ENCODE data around the gene SYPL1. TPM values are rescaled to one million over a fixed set of nuclear protein-coding genes. Genes with fewer than 3 reads are reported as not detected.

Gene SYPL1
- total RNA-seq, 1 experiment from 2014 or later = 39.2 TPM

GRCh38 chr7:106153891-106154449 lies 41.9 kb upstream of the SYPL1 start:
- Histone ChIP-seq H3K23me2 (ENCODE audit: insufficient read length, low read depth, low read length, poor library complexity, severe bottlenecking) (no peaks in the 10 kb centered on the region), H3K23ac (ENCODE audit: insufficient read length, low read depth, low read length) (no peak overlapping the region), H3T11ph (ENCODE audit: low read length) (no peak overlapping the region), H3K27ac (ENCODE audit: insufficient read length, low read depth, low read length) (no peak overlapping the region), H3K9me3 (ENCODE audit: control insufficient read depth, low read depth, low read length) (no peaks in the 10 kb centered on the region), H2BK120ac (ENCODE audit: low read depth, low read length, poor library complexity, severe bottlenecking) (no peak overlapping the region), H3K4me2 (ENCODE audit: insufficient read depth, insufficient read length, low read length) (no peak overlapping the region), H2AK5ac (ENCODE audit: insufficient read length, low read length) (no peak overlapping the region), H3K27me3 (ENCODE audit: insufficient read depth, low read length) (no peaks in the 10 kb centered on the region), H2BK15ac (ENCODE audit: low read depth, low read length) (no peak overlapping the region), H3K79me1 (ENCODE audit: insufficient read depth, low read depth, low read length, poor library complexity, severe bottlenecking) (no peaks in the 10 kb centered on the region), H4K8ac (replicated peaks; ENCODE audit: insufficient read length, low read depth, low read length) (no peak overlapping the region), H3K14ac (ENCODE audit: insufficient read depth, low read length) (no peak overlapping the region), H2BK12ac (ENCODE audit: insufficient read length, low read depth, low read length) (no peak overlapping the region), H2AFZ (ENCODE audit: low read length) (peak overlapping the region; percentile 50), H4K20me1 (ENCODE audit: control insufficient read depth, insufficient read depth, insufficient read length) (no peaks in the 10 kb centered on the region), H3K18ac (ENCODE audit: insufficient read length, low read depth, low read length) (no peak overlapping the region), H3K56ac (ENCODE audit: insufficient read length, low read depth, low read length) (no peak overlapping the region), H3K4ac (ENCODE audit: low read depth, low read length) (no peak overlapping the region), H3K79me2 (ENCODE audit: insufficient read depth, low read length) (no peaks in the 10 kb centered on the region), H3K9ac (ENCODE audit: extremely low read depth, insufficient read length, low read length) (no peak overlapping the region), H4K91ac (ENCODE audit: insufficient read length, low read depth, low read length) (no peak overlapping the region), H2BK5ac (ENCODE audit: insufficient read length, low read length) (no peak overlapping the region), H4K5ac (ENCODE audit: insufficient read length, low read depth, low read length) (no peak overlapping the region), H2BK20ac (ENCODE audit: low read depth, low read length, poor library complexity, severe bottlenecking) (no peak overlapping the region), H3K4me1 (ENCODE audit: insufficient read depth, low read length) (peaks cover 2% of the 10 kb centered on the region; the same call in 1 of the 2 replicates)
- H3K4me1 Mint-ChIP-seq = peaks cover 3 to 4% of the 10 kb centered on the region in 2 experiments
- H3K4me3 Mint-ChIP-seq = no peak overlapping the region
- no peak overlapping the region for H3K27ac Mint-ChIP-seq
- H3K9me3 Mint-ChIP-seq = peaks cover 0 to 4% of the 10 kb centered on the region in 2 experiments; a peak in 1 of 5 replicates
- no peaks in the 10 kb centered on the region; the same call in none of the 2 replicates for H3K27me3 Mint-ChIP-seq (ENCODE audit: low read depth)
- DNase-seq = peak; percentile 89
- peaks cover 0 to 5% (median 0%) of the 10 kb centered on the region in 3 experiments; a peak in 2 of 7 replicates for H3K36me3 Mint-ChIP-seq (ENCODE audit: insufficient read depth in 1 of 3, low read depth in 3 of 3)
- TF ChIP-seq CTCF (conservative IDR thresholded peaks at IDR 0.05) = peak; percentile 96
- WGBS (ENCODE audit: extremely low coverage, insufficient read length, low lambda C conversion rate) = no CpG with 5 or more reads among the region's 15 CpGs

All from H9 (cell line).